HUES64 (cell line): ENCODE measurements around the gene PCOLCE2.
"Not testable (repeated sequence)": the region's sequence is repeated elsewhere in the genome, so short reads cannot be mapped to it uniquely, and the experiment has no call there.

Experiments used
- H3K27ac ChIP-seq: 2 replicates; pipeline ENCODE4 v1.7.0; 2013; ENCODE audit warnings: low read depth, low read length, inconsistent platforms
- H3K27me3 ChIP-seq: 2 replicates; pipeline ENCODE4 v1.6.1; 2013; ENCODE audit warnings: mild to moderate bottlenecking, low read length; ENCODE audit not compliant: insufficient read depth
- H3K36me3 ChIP-seq: 2 replicates; pipeline ENCODE4 v1.6.1; 2013; ENCODE audit warnings: mild to moderate bottlenecking, low read length; ENCODE audit not compliant: insufficient read depth
- H3K4me1 ChIP-seq: 2 replicates; pipeline ENCODE4 v1.6.1; 2013; ENCODE audit warnings: mild to moderate bottlenecking, low read length, moderate library complexity; ENCODE audit not compliant: insufficient read depth
- H3K4me3 ChIP-seq: 2 replicates; pipeline ENCODE4 v1.5.1; 2013; ENCODE audit warnings: mild to moderate bottlenecking, low read length, moderate library complexity
- H3K9ac ChIP-seq: 2 replicates; pipeline ENCODE4 v1.6.1; 2013; ENCODE audit warnings: mild to moderate bottlenecking, low read depth, low read length
- H3K9me3 ChIP-seq: 2 replicates; pipeline ENCODE4 v1.6.1; 2013; ENCODE audit warnings: low read depth, low read length; ENCODE audit not compliant: insufficient read depth
- whole genome bisulfite sequencing: fragments of 150-250, 120-280 bp; methylation state at CpG from one replicate; pipeline ENCODE4 v1.1.7; 2013; ENCODE audit warnings: missing lambda C conversion rate; 5-methylcytosine and 5-hydroxymethylcytosine counted together

Gene PCOLCE2

DNA sequence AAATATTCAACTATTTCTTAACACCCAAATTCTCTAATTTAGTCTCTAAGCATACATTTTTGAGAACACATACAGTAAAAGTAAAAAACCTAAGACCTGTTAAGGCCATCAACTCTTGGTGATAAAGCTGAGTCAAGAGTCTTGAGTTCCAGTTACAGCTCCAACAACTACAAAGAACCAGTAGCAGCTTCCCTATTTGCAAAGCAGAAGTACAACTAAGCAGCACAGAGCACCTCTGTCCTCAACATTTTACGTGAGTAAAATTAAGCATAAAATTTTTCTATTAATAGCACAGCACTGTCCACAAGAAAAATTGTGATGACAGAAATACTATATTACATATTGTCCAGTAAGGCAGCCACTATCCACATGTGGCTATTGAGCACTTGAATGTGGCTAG lies 4.4 kb downstream of the PCOLCE2 start:
- Histone ChIP-seq H3K9ac (no peak overlapping the region), H3K36me3 (no peaks in the 10 kb centered on the region; the same call in 1 of the 2 replicates), H3K4me1 (peaks cover 9% of the 10 kb centered on the region; the same call in 1 of the 2 replicates), H3K27me3 (peaks cover 9% of the 10 kb centered on the region), H3K27ac (no peak overlapping the region), H3K4me3 (no peak overlapping the region), H3K9me3 (no peaks in the 10 kb centered on the region)
- whole genome bisulfite sequencing: 89% methylated on average over 1 of the region's 1 CpG

- not testable (repeated sequence) for H3K27me3 ChIP-seq, H3K9ac ChIP-seq, H3K4me1 ChIP-seq, H3K9me3 ChIP-seq, H3K36me3 ChIP-seq, H3K27ac ChIP-seq, H3K4me3 ChIP-seq
- WGBS: 91% methylated on average over 7 of the region's 8 CpGs
Observed at GRCh38 chr3:142883534-142883933, 5.3 kb downstream of the PCOLCE2 start.

GRCh38 chr3:142881445-142882224 lies 7.2 kb downstream of the PCOLCE2 start:
- Histone ChIP-seq H3K4me3 (no peak overlapping the region), H3K36me3 (no peaks in the 10 kb centered on the region; the same call in 1 of the 2 replicates), H3K27ac (no peak overlapping the region), H3K27me3 (no peaks in the 10 kb centered on the region), H3K4me1 (0 out of 2 replicates have a peak, but pooled peaks cover 3% of the 10 kb centered on the region), H3K9ac (no peak overlapping the region), H3K9me3 (no peaks in the 10 kb centered on the region)
- 98% methylated on average over 6 of the region's 6 CpGs for WGBS

GRCh38 chr3:142878649-142879300 lies 10.1 kb downstream of the PCOLCE2 start:
- H3K9ac ChIP-seq: no peak overlapping the region
- H3K4me3 ChIP-seq: no peak overlapping the region
- 95% methylated on average over 4 of the region's 4 CpGs for WGBS
- H3K4me1 ChIP-seq: no peaks in the 10 kb centered on the region
- no peak overlapping the region for H3K27ac ChIP-seq
- H3K9me3 ChIP-seq: no peaks in the 10 kb centered on the region
- H3K27me3 ChIP-seq: no peaks in the 10 kb centered on the region
- no peaks in the 10 kb centered on the region; the same call in 1 of the 2 replicates for H3K36me3 ChIP-seq

DNA sequence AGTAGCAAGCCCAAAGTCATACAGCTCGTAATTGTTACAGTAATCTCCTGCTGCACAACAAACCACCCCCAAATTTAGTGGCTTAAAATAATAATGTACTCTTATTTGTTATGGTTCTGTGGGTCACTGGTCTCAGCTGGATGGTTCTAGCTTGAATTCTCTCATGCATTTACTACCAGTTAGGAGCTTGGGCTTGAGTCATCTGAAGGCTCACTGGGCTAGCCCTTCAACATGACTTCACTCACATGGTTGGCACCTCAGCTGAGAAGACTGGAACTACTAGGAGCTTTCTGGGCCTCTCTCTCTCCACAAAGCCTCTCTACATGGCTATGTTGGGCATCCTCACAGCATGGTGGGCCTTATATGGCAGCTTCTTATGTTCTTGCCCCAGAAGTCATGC lies 12.5 kb downstream of the PCOLCE2 start:
- Histone ChIP-seq H3K4me1 (no peaks in the 10 kb centered on the region), H3K27me3 (no peaks in the 10 kb centered on the region), H3K9me3 (no peaks in the 10 kb centered on the region), H3K4me3 (no peak overlapping the region), H3K36me3 (no peaks in the 10 kb centered on the region; the same call in 1 of the 2 replicates), H3K9ac (no peak overlapping the region), H3K27ac (no peak overlapping the region)
- no CpG with 5 or more reads among the region's 1 CpG for WGBS

DNA sequence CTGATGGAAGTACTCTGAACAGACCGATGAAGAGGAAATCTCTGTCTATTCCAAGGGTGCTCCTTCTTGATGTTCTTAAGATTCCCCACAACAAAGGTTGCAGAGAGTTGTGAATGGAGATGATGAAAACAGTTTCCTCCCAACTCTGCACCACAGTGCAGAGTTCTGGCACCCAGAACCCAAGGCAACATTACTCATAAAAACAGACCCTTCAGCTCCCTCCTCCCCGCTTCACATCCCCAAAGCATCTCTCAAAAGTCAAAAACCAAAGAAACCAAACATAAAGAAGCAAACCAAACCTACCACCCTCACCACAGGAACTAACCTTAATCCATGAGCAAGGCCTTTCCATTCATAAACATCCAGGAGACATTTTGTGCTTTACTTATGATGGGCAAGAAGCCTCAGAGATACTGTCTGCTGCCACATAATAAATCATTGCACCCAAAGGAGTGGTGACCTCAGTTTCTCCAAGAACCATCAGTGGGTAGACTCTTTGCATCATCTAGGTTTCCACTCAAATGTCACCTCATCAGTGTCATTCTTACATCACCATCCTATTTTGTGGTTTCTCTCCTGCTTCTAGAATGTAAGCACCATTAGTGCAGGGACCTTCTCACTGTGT lies 13.2 kb downstream of the PCOLCE2 start:
- WGBS: 97% methylated on average over 2 of the region's 2 CpGs
- Histone ChIP-seq H3K27ac (no peak overlapping the region), H3K4me3 (no peak overlapping the region), H3K9me3 (no peaks in the 10 kb centered on the region), H3K27me3 (no peaks in the 10 kb centered on the region), H3K9ac (no peak overlapping the region), H3K36me3 (no peaks in the 10 kb centered on the region), H3K4me1 (no peaks in the 10 kb centered on the region)

DNA sequence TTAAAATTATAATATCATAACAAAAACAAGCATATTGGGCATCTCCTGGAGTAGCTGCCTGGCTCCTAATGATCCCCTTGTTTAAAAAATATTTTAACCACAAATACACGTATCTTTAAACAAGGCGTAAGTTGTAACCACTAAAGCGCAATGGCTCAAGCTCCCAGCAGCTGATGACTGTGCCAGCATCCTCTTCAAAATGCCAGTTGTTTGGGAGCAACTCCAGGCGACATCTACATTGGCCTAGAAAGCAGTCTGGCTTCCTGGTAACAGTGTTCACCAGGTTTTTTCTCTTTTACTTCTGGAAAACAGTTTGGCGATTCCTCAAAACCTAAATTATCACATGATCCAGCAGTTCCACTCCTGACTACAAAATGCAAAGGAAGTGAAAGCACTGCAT lies 13.8 kb downstream of the PCOLCE2 start:
- no peaks in the 10 kb centered on the region for H3K4me1 ChIP-seq
- H3K9me3 ChIP-seq: no peaks in the 10 kb centered on the region
- 91% methylated on average over 5 of the region's 5 CpGs for WGBS
- no peak overlapping the region for H3K27ac ChIP-seq
- no peaks in the 10 kb centered on the region for H3K27me3 ChIP-seq
- no peak overlapping the region for H3K4me3 ChIP-seq
- no peak overlapping the region for H3K9ac ChIP-seq
- no peaks in the 10 kb centered on the region for H3K36me3 ChIP-seq

DNA sequence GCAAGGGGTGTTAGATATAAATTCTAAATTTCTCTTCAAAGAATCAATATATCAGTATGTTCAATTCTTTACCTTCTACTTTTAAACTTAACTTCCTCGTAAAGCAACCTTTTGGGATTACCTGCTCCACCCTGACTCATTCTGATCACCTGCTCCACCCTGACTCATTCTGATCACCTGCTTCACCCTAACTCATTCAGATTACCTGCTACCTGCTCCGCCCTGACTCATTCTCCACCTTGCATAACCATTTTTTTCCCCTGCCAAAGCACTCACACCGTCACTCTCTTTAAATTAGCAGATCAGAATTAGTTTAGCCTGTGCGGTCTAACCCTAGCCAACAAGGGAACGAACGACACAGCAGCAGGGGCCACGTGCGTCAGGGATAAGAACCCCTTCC lies 20.5 kb downstream of the PCOLCE2 start:
- WGBS: 93% methylated on average over 8 of the region's 8 CpGs
- H3K9me3 ChIP-seq, H3K36me3 ChIP-seq, H3K27ac ChIP-seq, H3K27me3 ChIP-seq, H3K9ac ChIP-seq, H3K4me3 ChIP-seq: not testable (repeated sequence)
- peaks cover 32% of the 10 kb centered on the region for H3K4me1 ChIP-seq

- Histone ChIP-seq H3K36me3 (no peaks in the 10 kb centered on the region), H3K27ac (no peak overlapping the region), H3K9me3 (no peaks in the 10 kb centered on the region), H3K4me1 (peaks cover 46% of the 10 kb centered on the region), H3K4me3 (peak overlapping the region; percentile 39), H3K9ac (peak overlapping the region; percentile 42; the same call in 1 of the 2 replicates), H3K27me3 (no peaks in the 10 kb centered on the region)
- 52% methylated on average over 9 of the region's 9 CpGs for WGBS
Observed at GRCh38 chr3:142866841-142867631, 21.8 kb downstream of the PCOLCE2 start.

- Histone ChIP-seq H3K9ac (no peak overlapping the region), H3K9me3 (no peaks in the 10 kb centered on the region), H3K4me3 (no peak overlapping the region), H3K36me3 (no peaks in the 10 kb centered on the region), H3K27me3 (no peaks in the 10 kb centered on the region), H3K4me1 (peaks cover 61% of the 10 kb centered on the region), H3K27ac (peak overlapping the region; percentile 88; the same call in 1 of the 2 replicates)
- whole genome bisulfite sequencing: 82% methylated on average over 7 of the region's 8 CpGs
Observed at GRCh38 chr3:142863930-142864920, 24.7 kb downstream of the PCOLCE2 start.
